Naive B cell (primary cell): Measurements from ENCODE around the gene DDX20. TPM values are rescaled to one million over a fixed set of nuclear protein-coding genes. Genes with fewer than 3 reads are reported as not detected.

Source experiments
- ATAC-seq, 2 donors: fragments of 150-1000 bp; cut with Tn5 transposase; 2 replicates each; pipeline ENCODE4 v1.10.0; 2021; ENCODE audit warnings: low read depth in 2 of 2, mild to moderate bottlenecking in 2 of 2, moderate library complexity in 2 of 2
- DNase-seq: peaks from one replicate; pipeline ENCODE4 v3.0.0; 2022
- H3K27ac Mint-ChIP-seq, 6 donors: one replicate each; pipeline ENCODE4 v1.8.0; 2020 to 2022; ENCODE audit warnings: mild to moderate bottlenecking in 6 of 6, mixed read lengths in 6 of 6, moderate library complexity in 5 of 6, inconsistent platforms in 2 of 6
- H3K27me3 Mint-ChIP-seq, 3 donors: one replicate each; pipeline ENCODE4 v1.8.0; 2021 to 2022; ENCODE audit warnings: mixed read lengths in 3 of 3, mild to moderate bottlenecking in 1 of 3
- H3K36me3 Mint-ChIP-seq, 2 donors: one replicate each; pipeline ENCODE4 v1.8.0; 2020 to 2022; ENCODE audit warnings: mixed read lengths in 2 of 2, inconsistent platforms in 1 of 2, mild to moderate bottlenecking in 1 of 2
- H3K4me1 Mint-ChIP-seq, 3 donors: one replicate each; pipeline ENCODE4 v1.8.0; 2020 to 2022; ENCODE audit warnings: mixed read lengths in 3 of 3, inconsistent platforms in 1 of 3, mild to moderate bottlenecking in 1 of 3, moderate library complexity in 1 of 3
- H3K4me3 Mint-ChIP-seq, 8 donors: one replicate each; pipeline ENCODE4 v1.8.0; 2020 to 2022; ENCODE audit warnings: mild to moderate bottlenecking in 8 of 8, mixed read lengths in 8 of 8, moderate library complexity in 8 of 8, inconsistent platforms in 2 of 8
- H3K9me3 Mint-ChIP-seq, 7 donors: one replicate each; pipeline ENCODE4 v1.8.0; 2020 to 2022; ENCODE audit warnings: mixed read lengths in 7 of 7, mild to moderate bottlenecking in 5 of 7, inconsistent platforms in 2 of 7, moderate library complexity in 1 of 7
- polyA plus RNA-seq, 6 donors: library from polyadenylated mRNA; unstranded; fragments of 300-500 nt; fragmentation: Illumina TruSeq; gene quantifications; one replicate each; pipeline ENCODE4 v1.2.3, GENCODE V29; 2021; ENCODE audit warnings: low read depth in 6 of 6

Gene DDX20
- polyA plus RNA-seq, 6 donors from 2014 or later = 7.5 to 15.7 (median 11.5) TPM

DNA sequence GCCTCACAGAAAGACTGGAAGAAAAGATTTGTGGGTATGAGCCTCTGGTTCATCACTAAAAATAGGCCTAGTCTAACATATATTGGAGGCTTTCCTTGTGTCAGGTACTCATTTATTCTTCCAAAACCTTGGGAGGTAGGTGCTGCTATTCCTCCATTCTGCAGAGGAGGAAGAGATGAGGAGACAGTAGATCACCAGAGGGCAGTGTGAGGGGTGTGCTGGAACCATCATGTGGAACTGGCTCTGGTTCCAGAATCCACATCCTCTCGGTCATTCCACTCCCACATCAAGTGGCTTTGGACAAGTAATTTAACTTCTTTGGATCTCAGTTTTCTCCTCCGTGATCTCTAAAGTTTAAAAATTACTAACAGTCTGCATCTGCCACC is 9.1 kb upstream of the DDX20 start:
- Mint-ChIP-seq H3K9me3 (peaks cover 0 to 4% (median 0%) of the 10 kb centered on the region in 7 donors), H3K4me1 (peaks cover 7 to 9% (median 7%) of the 10 kb centered on the region in 3 donors), H3K36me3 (no peaks in the 10 kb centered on the region), H3K27ac (peak overlapping the region in 1 of 6 donors; percentile 18), H3K27me3 (peaks cover 0 to 7% (median 1%) of the 10 kb centered on the region in 3 donors), H3K4me3 (no peak overlapping the region)
- DNase-seq = no peak
- ATAC-seq = no peak

DNA sequence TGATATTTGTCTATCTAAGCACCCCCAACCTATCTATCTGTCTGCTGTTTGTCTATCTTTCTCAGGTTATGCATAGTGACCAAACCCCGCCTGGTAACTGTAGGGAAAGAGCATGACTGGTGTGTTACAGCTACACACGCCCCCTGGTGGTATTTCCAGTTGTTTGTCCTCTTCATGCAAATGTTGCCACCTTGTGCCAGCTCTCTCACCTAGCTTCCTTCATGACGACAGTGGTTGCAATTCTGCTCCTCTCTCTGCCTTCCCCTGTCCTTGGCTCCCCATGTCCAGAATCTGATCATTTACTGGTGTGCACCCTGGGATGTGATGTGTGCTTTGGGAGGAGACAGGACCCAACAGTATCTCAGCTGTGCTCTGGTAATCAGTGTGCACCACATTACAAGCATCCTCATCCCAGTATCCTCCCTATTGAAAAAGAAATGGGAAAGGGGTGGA is 8.4 kb upstream of the DDX20 start:
- H3K9me3 Mint-ChIP-seq = peaks cover 0 to 4% (median 0%) of the 10 kb centered on the region in 7 donors
- H3K27ac Mint-ChIP-seq = peak overlapping the region in 1 of 6 donors; percentile 18
- DNase-seq = peak; percentile 43
- H3K4me3 Mint-ChIP-seq = peak overlapping the region in 1 of 8 donors; percentile 67
- H3K36me3 Mint-ChIP-seq = no peaks in the 10 kb centered on the region
- H3K27me3 Mint-ChIP-seq = peaks cover 0 to 3% (median 0%) of the 10 kb centered on the region in 3 donors
- peak; percentile 64 to 74 for ATAC-seq
- H3K4me1 Mint-ChIP-seq = peaks cover 7 to 9% (median 7%) of the 10 kb centered on the region in 3 donors

DNA sequence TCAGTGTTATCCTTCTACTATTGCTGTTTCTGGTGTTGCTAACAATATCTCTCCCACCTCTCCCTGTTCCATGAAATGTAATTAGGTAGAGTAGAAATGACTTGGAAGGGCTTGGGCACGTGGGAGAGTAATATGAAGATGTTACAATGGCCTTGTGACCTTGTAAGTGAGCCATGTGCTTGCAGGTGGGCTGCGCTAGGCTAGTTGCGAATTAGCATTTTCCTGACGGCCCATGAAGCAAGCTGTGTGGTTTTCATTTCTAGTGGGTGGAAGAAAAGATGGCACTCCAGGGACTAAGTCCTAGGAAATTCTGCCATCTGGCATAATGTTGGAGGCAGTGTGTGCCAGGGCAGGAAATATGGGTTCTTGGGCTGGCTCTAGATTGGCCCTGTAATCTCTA is 7.8 kb upstream of the DDX20 start:
- Mint-ChIP-seq H3K4me3 (peak overlapping the region in 1 of 8 donors; percentile 1), H3K36me3 (no peaks in the 10 kb centered on the region), H3K4me1 (peaks cover 7 to 9% (median 7%) of the 10 kb centered on the region in 3 donors), H3K9me3 (peaks cover 0 to 4% (median 0%) of the 10 kb centered on the region in 7 donors), H3K27me3 (no peaks in the 10 kb centered on the region), H3K27ac (peak overlapping the region in 4 of 6 donors; percentile 18 to 94 (median 70))
- ATAC-seq = no peak
- no peak for DNase-seq

DNA sequence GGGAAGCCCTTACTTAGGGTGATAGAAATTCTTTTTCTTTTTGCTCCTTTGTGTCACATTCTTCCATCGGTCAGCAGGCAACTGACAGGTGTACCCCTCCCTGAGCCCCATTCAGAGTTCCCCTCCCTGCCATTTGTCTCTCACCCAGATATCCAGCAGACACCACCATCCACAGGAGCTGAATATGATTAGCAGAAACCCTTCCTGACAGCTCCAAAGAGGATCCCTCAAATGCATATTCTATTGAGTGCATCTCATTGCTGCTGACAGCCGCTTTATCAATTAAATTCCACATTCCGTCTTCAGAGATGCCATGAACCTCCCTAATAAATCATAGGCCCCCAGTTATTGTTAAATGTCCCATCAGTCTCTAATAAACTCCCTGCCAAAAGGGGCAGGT is 6.1 kb upstream of the DDX20 start:
- Mint-ChIP-seq H3K27ac (peak overlapping the region in 3 of 6 donors; percentile 8 to 67 (median 61)), H3K9me3 (peaks cover 0 to 4% (median 0%) of the 10 kb centered on the region in 7 donors), H3K4me1 (peaks cover 9% of the 10 kb centered on the region in 3 donors), H3K4me3 (peak overlapping the region in 1 of 8 donors; percentile 18), H3K27me3 (no peaks in the 10 kb centered on the region), H3K36me3 (no peaks in the 10 kb centered on the region)
- ATAC-seq (no peak), DNase-seq (no peak)

DNA sequence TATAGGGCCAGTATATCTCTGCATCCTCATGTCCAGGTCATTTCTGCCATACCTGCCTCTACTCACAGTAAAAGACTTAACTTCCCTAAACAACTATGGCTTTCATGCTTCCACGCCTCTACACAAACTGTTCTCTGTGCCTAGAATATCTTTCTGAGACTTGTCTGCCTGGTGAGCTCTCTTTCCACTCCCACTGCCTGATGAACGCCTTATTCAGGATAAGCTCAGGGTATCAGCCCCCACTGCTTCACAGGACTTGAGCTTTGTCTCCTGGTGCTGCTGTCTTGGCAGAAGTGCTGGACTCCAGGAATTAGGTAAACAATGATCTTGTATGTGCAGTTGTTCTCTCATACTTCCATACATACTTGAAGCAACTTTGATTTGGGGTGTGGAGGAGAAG is 4.8 kb upstream of the DDX20 start:
- H3K4me1 Mint-ChIP-seq = peaks cover 9 to 18% (median 16%) of the 10 kb centered on the region in 3 donors
- ATAC-seq = no peak
- no peaks in the 10 kb centered on the region for H3K27me3 Mint-ChIP-seq
- no peak for DNase-seq
- peak overlapping the region in 1 of 8 donors; percentile 12 for H3K4me3 Mint-ChIP-seq
- peak overlapping the region in 5 of 6 donors; percentile 2 to 90 (median 30) for H3K27ac Mint-ChIP-seq
- peaks cover 0 to 4% (median 0%) of the 10 kb centered on the region in 7 donors for H3K9me3 Mint-ChIP-seq
- no peaks in the 10 kb centered on the region for H3K36me3 Mint-ChIP-seq

DNA sequence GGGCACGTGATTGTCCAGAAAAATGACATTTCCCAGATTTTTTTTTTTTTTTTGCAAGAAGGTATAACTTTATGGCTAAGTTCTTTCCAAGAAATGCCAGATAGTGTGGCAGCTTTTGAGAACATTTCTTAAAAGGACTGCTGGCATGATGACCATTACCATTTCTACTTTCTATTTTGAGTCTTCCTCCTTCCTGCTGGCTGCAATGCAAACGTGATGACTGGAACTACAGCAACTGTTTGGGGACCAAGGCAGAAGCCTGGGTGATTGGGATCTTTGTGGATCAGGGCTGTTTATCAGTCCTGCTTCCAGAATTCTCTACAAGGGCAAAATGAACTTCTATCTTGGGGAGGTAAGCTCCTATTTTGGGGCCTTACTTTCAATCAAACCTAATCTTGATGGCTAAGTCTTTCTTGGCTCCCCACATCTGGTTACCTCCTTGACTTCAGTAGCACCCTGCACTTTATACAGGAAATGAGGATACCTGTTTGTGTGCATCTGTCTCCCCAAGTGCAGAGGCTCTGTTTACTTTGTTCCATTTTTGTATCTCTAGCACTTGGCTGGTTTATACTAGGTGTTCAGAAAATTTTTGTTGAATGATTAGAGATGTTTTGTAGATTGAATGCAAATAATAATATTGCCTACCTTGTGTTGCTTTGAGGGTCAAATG is 3.7 kb upstream of the DDX20 start:
- Mint-ChIP-seq H3K27ac (peak overlapping the region; percentile 11 to 98 (median 80)), H3K4me3 (no peak overlapping the region), H3K4me1 (peaks cover 18 to 26% (median 22%) of the 10 kb centered on the region in 3 donors), H3K27me3 (no peaks in the 10 kb centered on the region), H3K9me3 (peaks cover 0 to 4% (median 0%) of the 10 kb centered on the region in 7 donors), H3K36me3 (no peaks in the 10 kb centered on the region)
- ATAC-seq = no peak
- DNase-seq = no peak

DNA sequence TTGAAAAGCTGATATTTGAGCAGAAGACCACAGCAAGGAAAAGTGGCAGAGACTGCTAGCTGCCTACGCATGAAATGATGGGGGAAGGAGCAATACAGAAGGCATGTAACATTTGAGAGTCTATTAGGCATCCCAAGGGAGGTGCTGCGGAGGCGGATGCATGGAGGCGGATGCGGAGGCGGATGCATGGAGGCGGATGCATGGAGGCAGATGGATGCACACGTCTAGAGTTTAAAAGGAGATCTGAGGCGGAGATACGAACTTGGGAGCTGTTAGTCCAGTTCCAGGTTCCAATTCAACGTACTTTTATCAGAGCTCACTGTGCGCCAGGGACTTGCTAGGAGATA is 744 bp upstream of the DDX20 start:
- Mint-ChIP-seq H3K4me3 (peak overlapping the region; percentile 80 to 100 (median 96)), H3K9me3 (no peaks in the 10 kb centered on the region), H3K27me3 (no peaks in the 10 kb centered on the region), H3K27ac (peak overlapping the region; percentile 94 to 100 (median 100)), H3K36me3 (peaks cover 0 to 7% of the 10 kb centered on the region in 2 donors), H3K4me1 (peaks cover 17 to 36% (median 22%) of the 10 kb centered on the region in 3 donors)
- DNase-seq (no peak), ATAC-seq (peak; percentile 7 to 12)

DNA sequence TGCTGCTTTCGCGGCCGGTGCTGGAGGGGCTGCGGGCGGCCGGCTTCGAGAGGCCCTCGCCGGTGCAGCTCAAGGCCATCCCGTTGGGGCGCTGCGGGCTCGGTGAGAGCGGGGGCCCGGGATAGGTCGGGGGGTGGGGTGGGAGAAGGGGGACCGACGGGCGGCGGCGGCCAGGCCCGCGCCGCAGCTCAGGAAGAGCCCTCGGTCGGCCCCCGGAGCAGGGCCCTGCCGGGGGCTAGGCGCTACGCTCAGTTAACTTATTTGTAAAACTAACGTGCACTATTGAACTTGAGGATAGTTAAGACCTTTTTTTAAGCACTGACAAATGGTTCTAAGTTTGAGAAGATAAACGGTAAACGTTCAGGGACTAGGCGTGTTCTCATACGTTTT is 418 bp downstream of the DDX20 start:
- DNase-seq (no peak), ATAC-seq (peak; percentile 4)
- peaks cover 17 to 29% (median 24%) of the 10 kb centered on the region in 3 donors for H3K4me1 Mint-ChIP-seq
- H3K27ac Mint-ChIP-seq = peak overlapping the region; percentile 94 to 100 (median 96)
- H3K9me3 Mint-ChIP-seq = no peaks in the 10 kb centered on the region
- H3K36me3 Mint-ChIP-seq = peaks cover 0 to 11% of the 10 kb centered on the region in 2 donors
- H3K27me3 Mint-ChIP-seq = no peaks in the 10 kb centered on the region
- peak overlapping the region; percentile 80 to 100 (median 96) for H3K4me3 Mint-ChIP-seq

DNA sequence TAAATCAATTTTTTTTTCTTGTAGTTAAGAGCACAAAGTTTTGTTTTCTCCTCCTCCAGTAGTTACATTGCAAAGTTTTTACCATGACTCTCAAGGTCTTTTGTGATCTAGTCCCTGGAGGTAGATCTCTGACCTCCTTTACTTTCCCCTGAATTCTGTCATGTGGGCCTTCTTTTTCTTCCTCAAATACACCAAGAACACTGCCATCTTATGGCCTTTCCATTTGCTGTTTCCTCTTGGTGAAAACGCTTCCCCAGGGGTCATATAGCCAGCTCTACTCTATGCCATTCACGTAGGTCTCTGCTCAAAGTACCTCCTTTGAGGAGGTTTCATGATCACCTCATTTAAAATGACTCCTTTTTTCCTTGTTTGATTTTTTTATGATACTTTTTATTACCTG is 2.7 kb downstream of the DDX20 start:
- Mint-ChIP-seq H3K27ac (peak overlapping the region in 5 of 6 donors; percentile 35 to 82 (median 67)), H3K27me3 (no peaks in the 10 kb centered on the region), H3K4me3 (peak overlapping the region in 2 of 8 donors; percentile 18 to 81), H3K9me3 (no peaks in the 10 kb centered on the region), H3K36me3 (peaks cover 0 to 22% of the 10 kb centered on the region in 2 donors), H3K4me1 (peaks cover 17 to 29% (median 24%) of the 10 kb centered on the region in 3 donors)
- ATAC-seq (no peak), DNase-seq (no peak)

DNA sequence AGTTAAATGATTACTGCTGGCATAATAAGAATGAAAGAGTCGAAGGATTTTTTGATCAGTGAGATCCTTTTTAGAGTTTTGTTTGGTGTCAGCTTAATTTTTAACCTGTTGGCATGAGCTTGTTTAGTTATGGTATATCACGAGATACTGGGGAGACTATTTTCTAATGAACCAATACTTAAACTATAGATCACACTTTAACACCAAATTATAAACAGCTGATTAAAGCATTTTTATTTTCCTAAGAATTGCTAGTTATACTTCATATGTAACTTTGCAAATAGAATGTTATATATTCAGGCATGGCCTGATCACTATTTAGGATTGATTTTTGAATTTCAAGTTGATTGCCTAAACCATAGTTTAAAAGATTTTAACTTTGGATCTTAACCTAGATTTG is 6.0 kb downstream of the DDX20 start:
- DNase-seq (no peak), ATAC-seq (no peak)
- H3K9me3 Mint-ChIP-seq = no peaks in the 10 kb centered on the region
- H3K4me1 Mint-ChIP-seq = peaks cover 10 to 13% (median 11%) of the 10 kb centered on the region in 3 donors
- no peak overlapping the region for H3K4me3 Mint-ChIP-seq
- no peaks in the 10 kb centered on the region for H3K27me3 Mint-ChIP-seq
- no peak overlapping the region for H3K27ac Mint-ChIP-seq
- H3K36me3 Mint-ChIP-seq = peaks cover 9 to 28% of the 10 kb centered on the region in 2 donors

DNA sequence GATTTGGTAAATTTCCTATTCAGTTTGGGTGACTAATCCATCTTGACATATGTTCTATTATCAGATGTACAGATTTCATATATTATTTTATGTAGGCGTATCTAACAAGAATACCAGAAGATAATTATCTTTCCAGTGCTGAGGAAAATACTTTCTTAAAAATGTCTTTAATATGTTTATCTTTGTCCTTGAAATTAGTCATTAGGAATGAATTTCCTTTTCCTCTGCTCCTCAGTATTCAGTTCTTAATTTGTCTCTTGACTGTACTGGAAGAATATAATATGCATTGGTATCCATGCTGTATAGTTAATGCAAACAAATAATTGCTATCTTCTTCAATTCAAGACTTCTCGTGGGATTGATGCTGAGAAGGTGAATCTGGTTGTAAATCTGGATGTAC is 6.6 kb downstream of the DDX20 start:
- ATAC-seq (no peak), DNase-seq (no peak)
- Mint-ChIP-seq H3K27me3 (no peaks in the 10 kb centered on the region), H3K4me1 (peaks cover 5 to 9% (median 7%) of the 10 kb centered on the region in 3 donors), H3K27ac (peak overlapping the region in 2 of 6 donors; percentile 2 to 30), H3K9me3 (no peaks in the 10 kb centered on the region), H3K4me3 (no peak overlapping the region), H3K36me3 (peaks cover 9 to 29% of the 10 kb centered on the region in 2 donors)

DNA sequence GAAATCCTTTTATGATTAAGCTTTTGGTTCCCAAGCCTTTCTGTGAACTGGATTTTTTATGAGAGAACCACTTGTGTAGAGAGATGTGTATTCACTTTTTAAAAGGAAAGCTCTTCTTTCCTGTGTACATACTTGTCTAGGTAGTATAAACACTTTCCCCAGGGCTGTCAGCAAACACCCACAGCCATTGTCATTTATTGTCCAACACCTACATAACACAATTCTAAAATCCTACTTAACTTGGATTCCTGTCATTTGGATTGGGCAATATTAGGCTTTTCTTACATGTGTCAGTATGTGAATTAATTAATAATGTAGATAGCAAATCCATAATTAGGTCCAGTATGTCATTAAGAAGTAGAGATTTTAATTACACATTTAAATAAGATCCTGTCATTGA is 12.3 kb downstream of the DDX20 start:
- DNase-seq (no peak), ATAC-seq (no peak)
- Mint-ChIP-seq H3K4me3 (no peak overlapping the region), H3K27ac (peak overlapping the region in 2 of 6 donors; percentile 18 to 36), H3K36me3 (peaks cover 7 to 9% of the 10 kb centered on the region in 2 donors), H3K4me1 (peaks cover 0 to 3% (median 0%) of the 10 kb centered on the region in 3 donors), H3K9me3 (no peaks in the 10 kb centered on the region), H3K27me3 (no peaks in the 10 kb centered on the region)

DNA sequence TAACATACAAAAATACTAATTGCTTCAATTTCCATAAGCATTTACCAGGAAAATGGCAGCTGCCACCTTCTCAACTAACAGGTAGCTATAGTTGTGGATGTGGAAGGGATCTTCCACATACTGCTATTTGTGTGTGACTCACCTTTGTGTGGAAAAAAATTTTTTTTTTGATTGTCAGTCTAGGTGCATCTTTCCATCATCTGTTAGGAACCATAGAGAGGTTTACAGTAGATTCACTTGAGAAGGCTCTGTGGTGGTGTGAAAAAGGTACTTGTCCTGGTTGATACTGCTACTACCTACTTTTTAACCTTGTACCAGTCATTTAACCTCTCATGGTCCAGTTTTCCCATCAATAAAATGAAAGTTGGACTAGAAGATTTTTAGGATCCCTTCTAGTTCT is 12.9 kb downstream of the DDX20 start:
- Mint-ChIP-seq H3K4me1 (peaks cover 0 to 3% (median 0%) of the 10 kb centered on the region in 3 donors), H3K27me3 (no peaks in the 10 kb centered on the region), H3K36me3 (peaks cover 7 to 9% of the 10 kb centered on the region in 2 donors), H3K4me3 (no peak overlapping the region), H3K27ac (peak overlapping the region in 1 of 6 donors; percentile 18), H3K9me3 (no peaks in the 10 kb centered on the region)
- no peak for ATAC-seq
- no peak for DNase-seq
